Neural progenitor cell (in vitro differentiated cells): ENCODE data around the gene PORCN. TPM values are rescaled to one million over a fixed set of nuclear protein-coding genes. Genes with fewer than 3 reads are reported as not detected.

ENCODE experiments used
- DNase-seq: peaks from one replicate; pipeline ENCODE4 v3.0.0-alpha.2; 2016; ENCODE audit warnings: low spot score
- H2AFZ ChIP-seq: fragments of 200-600 bp; sonication (generic); replicated peaks from 2 replicates; pipeline ENCODE4 v1.6.1; 2016; ENCODE audit warnings: antibody characterized with exemption
- H3F3A ChIP-seq: fragments of 200-600 bp; sonication (generic); 2 replicates; pipeline ENCODE4 v1.6.1; 2016; ENCODE audit warnings: antibody characterized with exemption, low read depth
- H3K27ac ChIP-seq: fragments of 200-600 bp; sonication (generic); 2 replicates; pipeline ENCODE4 v1.5.1; 2016; ENCODE audit warnings: mild to moderate bottlenecking
- H3K27me3 ChIP-seq: fragments of 200-600 bp; sonication (generic); 2 replicates; pipeline ENCODE4 v1.6.1; 2016; ENCODE audit warnings: mild to moderate bottlenecking, moderate library complexity
- H3K36me3 ChIP-seq: fragments of 200-600 bp; sonication (generic); 2 replicates; pipeline ENCODE4 v1.5.1; 2016
- H3K4me1 ChIP-seq: fragments of 200-600 bp; sonication (generic); 2 replicates; pipeline ENCODE4 v1.6.1; 2016; ENCODE audit warnings: mixed run types
- H3K4me2 ChIP-seq: fragments of 200-600 bp; sonication (generic); 2 replicates; pipeline ENCODE4 v1.6.1; 2016
- H3K4me3 ChIP-seq: fragments of 200-600 bp; sonication (generic); 2 replicates; pipeline ENCODE4 v1.5.1; 2016
- H3K79me2 ChIP-seq: fragments of 200-600 bp; sonication (generic); 2 replicates; pipeline ENCODE4 v1.6.1; 2016; ENCODE audit warnings: low read depth
- H3K9ac ChIP-seq: fragments of 200-600 bp; sonication (generic); 2 replicates; pipeline ENCODE4 v1.6.1; 2016
- H3K9me3 ChIP-seq: fragments of 200-600 bp; sonication (generic); 2 replicates; pipeline ENCODE4 v1.5.1; 2016; ENCODE audit warnings: low read depth
- H4K20me1 ChIP-seq: fragments of 200-600 bp; sonication (generic); 2 replicates; pipeline ENCODE4 v1.6.1; 2016; ENCODE audit warnings: low read depth
- H3K27ac Mint-ChIP-seq: 3 replicates; pipeline ENCODE4 v1.8.0; 2021; ENCODE audit warnings: mixed read lengths
- H3K27me3 Mint-ChIP-seq: 2 replicates; pipeline ENCODE4 v1.8.0; 2022; ENCODE audit warnings: low read depth, mild to moderate bottlenecking, inconsistent platforms, moderate library complexity, mixed read lengths; ENCODE audit not compliant: insufficient read depth
- H3K36me3 Mint-ChIP-seq: 3 replicates; pipeline ENCODE4 v1.8.0; 2021; ENCODE audit warnings: mixed read lengths
- H3K4me1 Mint-ChIP-seq: 3 replicates; pipeline ENCODE4 v1.8.0; 2021; ENCODE audit warnings: mixed read lengths
- H3K4me3 Mint-ChIP-seq: 3 replicates; pipeline ENCODE4 v1.8.0; 2021; ENCODE audit warnings: mild to moderate bottlenecking, moderate library complexity, mixed read lengths
- H3K9me3 Mint-ChIP-seq: 3 replicates; pipeline ENCODE4 v1.8.0; 2020; ENCODE audit warnings: mixed read lengths
- EZH2 ChIP-seq: fragments of 200-600 bp; sonication (generic); IDR thresholded peaks from 2 replicates; pipeline ENCODE4 v1.6.1; 2017; ENCODE audit warnings: antibody characterized with exemption, mild to moderate bottlenecking, moderate library complexity
- EZH2phosphoT487 ChIP-seq: fragments of 200-600 bp; sonication (generic); IDR thresholded peaks from 2 replicates; pipeline ENCODE4 v1.6.1; 2017; ENCODE audit warnings: antibody characterized with exemption
- total RNA-seq: library from RNA; depleted of rRNA; stranded (reverse); fragments of >200 nt; gene quantifications from 2 replicates; pipeline ENCODE4 v1.2.3, GENCODE V29; 2015; ENCODE audit warnings: low replicate concordance
- TF ChIP-seq, protein P1 (sequence below): fragments of 200-600 bp; sonication (generic); IDR thresholded peaks from 2 replicates; pipeline ENCODE4 v1.5.1; 2017; ENCODE audit warnings: antibody characterized with exemption, mild to moderate bottlenecking

Gene PORCN
- total RNA-seq, 1 donor from 2014 or later: 10.8 TPM

DNA sequence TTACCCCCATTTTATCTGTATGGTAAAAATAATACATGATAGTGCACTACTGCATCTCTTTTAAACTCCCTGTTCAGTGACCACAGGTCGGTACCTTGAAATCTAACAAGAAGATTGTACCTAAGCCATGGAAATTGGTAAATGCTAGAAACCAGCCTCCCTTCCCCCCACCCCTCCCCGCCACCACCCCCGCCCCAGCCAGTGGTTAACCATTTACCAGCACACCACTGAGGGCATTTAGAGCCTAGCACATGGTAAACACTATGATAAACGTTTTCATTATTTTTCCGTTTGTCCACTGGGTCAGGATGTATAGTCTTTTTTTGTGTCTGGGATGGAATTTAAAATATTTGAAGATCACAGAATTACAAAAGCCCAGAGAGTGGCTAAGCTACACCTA is 33.5 kb upstream of the PORCN start:
- peaks cover 5% of the 10 kb centered on the region for H3K27me3 Mint-ChIP-seq
- H3K36me3 ChIP-seq: no peaks in the 10 kb centered on the region
- peak overlapping the region; percentile 86 for H2AFZ ChIP-seq
- no peaks in the 10 kb centered on the region for H3K27me3 ChIP-seq
- peaks cover 20% of the 10 kb centered on the region for H3K9me3 Mint-ChIP-seq
- TF ChIP-seq, protein P1, sequence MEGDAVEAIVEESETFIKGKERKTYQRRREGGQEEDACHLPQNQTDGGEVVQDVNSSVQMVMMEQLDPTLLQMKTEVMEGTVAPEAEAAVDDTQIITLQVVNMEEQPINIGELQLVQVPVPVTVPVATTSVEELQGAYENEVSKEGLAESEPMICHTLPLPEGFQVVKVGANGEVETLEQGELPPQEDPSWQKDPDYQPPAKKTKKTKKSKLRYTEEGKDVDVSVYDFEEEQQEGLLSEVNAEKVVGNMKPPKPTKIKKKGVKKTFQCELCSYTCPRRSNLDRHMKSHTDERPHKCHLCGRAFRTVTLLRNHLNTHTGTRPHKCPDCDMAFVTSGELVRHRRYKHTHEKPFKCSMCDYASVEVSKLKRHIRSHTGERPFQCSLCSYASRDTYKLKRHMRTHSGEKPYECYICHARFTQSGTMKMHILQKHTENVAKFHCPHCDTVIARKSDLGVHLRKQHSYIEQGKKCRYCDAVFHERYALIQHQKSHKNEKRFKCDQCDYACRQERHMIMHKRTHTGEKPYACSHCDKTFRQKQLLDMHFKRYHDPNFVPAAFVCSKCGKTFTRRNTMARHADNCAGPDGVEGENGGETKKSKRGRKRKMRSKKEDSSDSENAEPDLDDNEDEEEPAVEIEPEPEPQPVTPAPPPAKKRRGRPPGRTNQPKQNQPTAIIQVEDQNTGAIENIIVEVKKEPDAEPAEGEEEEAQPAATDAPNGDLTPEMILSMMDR: no peak
- TF ChIP-seq EZH2phosphoT487: no peak
- no peak for TF ChIP-seq EZH2
- peaks cover 15% of the 10 kb centered on the region for H3F3A ChIP-seq
- H3K9ac ChIP-seq: no peak overlapping the region
- H3K79me2 ChIP-seq: peaks cover 22% of the 10 kb centered on the region
- H3K27ac Mint-ChIP-seq: no peak overlapping the region
- H3K4me3 Mint-ChIP-seq: peak overlapping the region; percentile 91
- H3K4me1 Mint-ChIP-seq: peaks cover 36% of the 10 kb centered on the region
- peak overlapping the region; percentile 81 for H3K4me2 ChIP-seq
- no peak overlapping the region for H3K27ac ChIP-seq
- DNase-seq: no peak
- H3K36me3 Mint-ChIP-seq: peaks cover 3% of the 10 kb centered on the region
- no peaks in the 10 kb centered on the region for H3K9me3 ChIP-seq
- peaks cover 15% of the 10 kb centered on the region for H3K4me1 ChIP-seq
- no peaks in the 10 kb centered on the region for H4K20me1 ChIP-seq
- H3K4me3 ChIP-seq: peak overlapping the region; percentile 62

DNA sequence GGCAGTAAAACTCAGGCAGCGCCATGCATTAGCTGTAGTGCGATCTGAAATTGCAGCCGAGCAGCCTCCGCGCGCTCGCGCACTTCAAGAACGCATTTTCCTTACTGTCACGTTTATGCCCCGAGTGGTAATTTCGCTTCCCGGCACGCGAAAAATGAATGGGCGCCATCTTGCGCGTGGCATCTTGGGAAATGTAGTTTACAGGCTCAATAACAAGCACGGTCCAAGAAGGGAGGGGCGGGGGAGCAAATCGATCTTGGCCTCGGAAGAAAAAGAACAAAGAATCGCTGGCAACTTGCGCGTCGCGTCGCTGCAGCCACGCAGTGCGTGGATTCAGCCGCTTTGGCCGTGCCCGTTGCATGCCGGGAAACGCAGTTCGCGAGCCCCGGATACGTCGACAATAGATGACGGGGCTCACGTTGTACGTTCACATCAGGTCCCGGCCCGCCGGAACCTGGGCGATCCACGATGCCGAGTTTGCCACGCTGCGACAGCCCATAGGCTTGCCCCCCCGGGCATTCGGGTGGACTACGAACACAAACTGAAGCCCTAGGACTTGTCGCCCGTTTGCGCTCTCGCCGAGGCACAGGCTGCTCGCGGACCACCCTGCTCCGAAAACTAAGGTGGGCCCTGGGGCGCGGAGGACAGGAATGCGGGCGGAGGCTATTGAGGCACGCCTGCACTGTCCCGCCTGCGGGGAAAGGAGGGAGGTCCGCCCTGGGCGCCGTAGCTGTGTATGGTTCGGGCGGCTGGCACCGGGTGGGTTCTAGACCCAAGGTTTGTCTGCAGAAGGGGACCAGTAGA is 32.8 kb upstream of the PORCN start, which contains the start of gene FTSJ1:
TSS of gene FTSJ1 (plus strand) at position 426 of the 804 bp plus-strand sequence. CDS start 1,849 bp downstream, outside the sequence.
- peak within 1 kb of the TSS; percentile 91 for H3K4me3 Mint-ChIP-seq
- no peak within 1 kb of the TSS for H3K27ac ChIP-seq
- peak within 1 kb of the TSS; percentile 62 for H3K4me3 ChIP-seq
- peaks cover 5% of the 10 kb centered on the region for H3K27me3 Mint-ChIP-seq
- no peaks in the 10 kb centered on the region for H3K36me3 ChIP-seq
- H3K9me3 Mint-ChIP-seq: peaks cover 17% of the 10 kb centered on the region
- H3K27me3 ChIP-seq: no peaks in the 10 kb centered on the region
- peak; percentile 62 for DNase-seq
- H3K9me3 ChIP-seq: no peaks in the 10 kb centered on the region
- H4K20me1 ChIP-seq: no peaks in the 10 kb centered on the region
- H3K79me2 ChIP-seq: peaks cover 22% of the 10 kb centered on the region
- peak within 1 kb of the TSS; percentile 85 for H3K27ac Mint-ChIP-seq
- peak within 1 kb of the TSS; percentile 57 for H3K9ac ChIP-seq
- H3K4me1 Mint-ChIP-seq: peaks cover 36% of the 10 kb centered on the region
- H3F3A ChIP-seq: peaks cover 15% of the 10 kb centered on the region
- peaks cover 15% of the 10 kb centered on the region for H3K4me1 ChIP-seq
- TF ChIP-seq EZH2phosphoT487 (no peak), EZH2 (no peak)
- TF ChIP-seq, protein P1: no peak
- H3K36me3 Mint-ChIP-seq: peaks cover 3% of the 10 kb centered on the region
- H2AFZ ChIP-seq: peak within 1 kb of the TSS; percentile 86
- H3K4me2 ChIP-seq: peak within 1 kb of the TSS; percentile 81

DNA sequence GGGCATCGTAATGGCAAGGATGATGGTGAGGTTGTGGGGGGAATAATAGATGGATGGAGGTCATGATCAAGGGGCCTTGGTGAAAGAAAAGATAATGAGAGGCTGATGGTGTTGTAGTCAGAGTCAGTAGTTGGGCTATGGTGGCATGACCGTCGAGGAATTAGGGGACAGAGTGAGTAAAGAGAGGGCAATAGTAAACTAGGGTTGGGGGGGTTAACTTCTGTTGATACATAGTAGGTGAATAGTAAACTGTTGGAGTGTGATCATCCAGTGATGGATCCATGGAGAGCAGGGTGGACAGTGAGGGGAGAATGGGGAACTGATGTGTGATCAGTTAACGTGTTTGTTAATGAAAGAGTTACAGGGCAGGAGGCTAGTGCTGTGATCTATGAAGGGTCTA is 31.9 kb upstream of the PORCN start:
- no peak for DNase-seq
- Histone ChIP-seq H2AFZ (no peak overlapping the region), H3K4me3 (peak overlapping the region; percentile 62), H3K36me3 (no peaks in the 10 kb centered on the region), H3K27me3 (no peaks in the 10 kb centered on the region), H3K4me2 (peak overlapping the region; percentile 81), H3K27ac (no peak overlapping the region), H3K9ac (no peak overlapping the region), H3F3A (peaks cover 15% of the 10 kb centered on the region), H3K9me3 (no peaks in the 10 kb centered on the region), H3K4me1 (peaks cover 15% of the 10 kb centered on the region), H4K20me1 (no peaks in the 10 kb centered on the region), H3K79me2 (peaks cover 22% of the 10 kb centered on the region)
- H3K27ac Mint-ChIP-seq: no peak overlapping the region
- H3K4me1 Mint-ChIP-seq: peaks cover 31% of the 10 kb centered on the region
- H3K27me3 Mint-ChIP-seq: peaks cover 5% of the 10 kb centered on the region
- H3K36me3 Mint-ChIP-seq: peaks cover 3% of the 10 kb centered on the region
- TF ChIP-seq EZH2phosphoT487 (no peak), EZH2 (no peak)
- TF ChIP-seq, protein P1: no peak
- H3K4me3 Mint-ChIP-seq: peak overlapping the region; percentile 91
- peaks cover 13% of the 10 kb centered on the region for H3K9me3 Mint-ChIP-seq
